AG04450 (cell line): Measurements from ENCODE around the gene DCTN5. TPM values are rescaled to one million over a fixed set of nuclear protein-coding genes. Genes with fewer than 3 reads are reported as not detected.

ENCODE experiments used
- CTCF ChIA-PET: fragments of 300-600, 350-600 bp; formaldehyde crosslinking; extraction: SDS; loops from one replicate; lab custom pipeline; 2022; ENCODE audit warnings: antibody characterized with exemption, inconsistent platforms; lab: Charles Lee
- POLR2A ChIA-PET: fragments of 350-600 bp; formaldehyde crosslinking; extraction: SDS; loops from one replicate; lab custom pipeline; 2021; ENCODE audit warnings: antibody characterized with exemption, inconsistent platforms; lab: Yijun Ruan, JAX
- DNase-seq: peaks from one replicate; pipeline ENCODE4 v3.0.0-alpha.2; 2011; ENCODE audit warnings: low read depth, low spot score
- H3K27ac ChIP-seq: one replicate; pipeline ENCODE4 v1.5.1; 2012; ENCODE audit warnings: low read depth, low read length, control low read depth
- H3K27me3 ChIP-seq: one replicate; pipeline ENCODE4 v1.6.0; 2012; ENCODE audit warnings: low read length; ENCODE audit not compliant: control insufficient read depth, insufficient read depth
- H3K4me3 ChIP-seq: 2 replicates; pipeline ENCODE4 v1.5.1; 2011; ENCODE audit warnings: mild to moderate bottlenecking, low read depth, low read length, control low read depth
- H3K9me3 ChIP-seq: 2 replicates; pipeline ENCODE4 v1.5.1; 2012; ENCODE audit warnings: low read length; ENCODE audit not compliant: control insufficient read depth, insufficient read depth
- polyA plus RNA-seq: library from polyadenylated mRNA; depleted of rRNA; stranded (reverse); fragments of >200 nt; gene quantifications from 2 replicates; pipeline ENCODE4 v1.2.3, GENCODE V29; 2011
- TF ChIP-seq, protein P1 (sequence below): IDR thresholded peaks from 2 replicates; pipeline ENCODE4 v1.5.1; 2011; ENCODE audit warnings: low read depth, low read length, control low read depth, inconsistent platforms

DCTN5 gene
- polyA plus RNA-seq, 1 experiment, result 92.1 TPM

DNA sequence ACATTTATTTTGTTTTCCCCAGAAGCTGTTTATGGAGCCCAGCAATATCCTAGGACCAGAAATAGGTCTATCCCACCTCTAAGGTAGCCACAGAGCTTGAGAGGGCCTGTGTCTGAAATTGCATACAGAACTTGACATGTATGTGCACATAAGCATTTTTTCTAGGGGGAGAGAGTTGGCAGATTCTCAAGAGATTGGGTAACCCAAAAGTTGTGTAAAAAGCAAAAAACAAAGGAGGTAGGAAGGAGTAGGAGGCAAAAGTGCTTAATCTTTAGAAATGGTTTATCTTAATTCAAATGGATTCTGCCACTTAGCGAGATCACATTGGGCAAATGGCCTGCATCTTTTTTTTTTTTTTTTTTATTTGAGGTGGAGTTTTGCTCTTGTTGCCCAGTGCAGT is 40.9 kb downstream of the DCTN5 start:
- no peak for DNase-seq
- POLR2A ChIA-PET, result no interaction called here

DNA sequence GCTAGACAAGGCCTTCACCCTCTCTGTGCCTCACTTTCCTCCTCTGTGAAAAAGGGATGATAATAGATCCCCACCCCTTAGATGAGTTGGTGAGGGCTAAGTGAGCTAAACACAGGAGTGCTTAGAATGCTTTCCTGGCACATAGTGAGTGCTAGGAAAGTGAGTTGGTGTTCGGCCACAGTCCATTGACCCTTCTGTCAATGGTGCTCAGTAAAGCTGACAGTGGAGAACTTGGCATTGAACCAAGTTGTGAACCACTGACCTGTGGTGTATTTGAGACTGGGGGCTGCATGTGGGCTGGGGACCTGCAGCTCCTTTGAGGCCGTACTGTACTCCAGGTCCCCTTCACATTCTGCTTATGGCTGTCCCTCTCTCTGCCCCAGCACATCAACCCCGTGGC is 42.2 kb downstream of the DCTN5 start:
- H3K9me3 ChIP-seq, result no peaks in the 10 kb centered on the region; the same call in 1 of the 2 replicates
- ChIA-PET POLR2A (no interaction called here), CTCF (interaction anchor here (0.5 to 1.1 kb wide), 2 partner anchors 44 to 223 kb away, joined by 5 to 6 read pairs; no protein-coding TSS in a partner anchor)
- H3K4me3 ChIP-seq, result no peak overlapping the region
- no peak for DNase-seq
- TF ChIP-seq, protein P1, sequence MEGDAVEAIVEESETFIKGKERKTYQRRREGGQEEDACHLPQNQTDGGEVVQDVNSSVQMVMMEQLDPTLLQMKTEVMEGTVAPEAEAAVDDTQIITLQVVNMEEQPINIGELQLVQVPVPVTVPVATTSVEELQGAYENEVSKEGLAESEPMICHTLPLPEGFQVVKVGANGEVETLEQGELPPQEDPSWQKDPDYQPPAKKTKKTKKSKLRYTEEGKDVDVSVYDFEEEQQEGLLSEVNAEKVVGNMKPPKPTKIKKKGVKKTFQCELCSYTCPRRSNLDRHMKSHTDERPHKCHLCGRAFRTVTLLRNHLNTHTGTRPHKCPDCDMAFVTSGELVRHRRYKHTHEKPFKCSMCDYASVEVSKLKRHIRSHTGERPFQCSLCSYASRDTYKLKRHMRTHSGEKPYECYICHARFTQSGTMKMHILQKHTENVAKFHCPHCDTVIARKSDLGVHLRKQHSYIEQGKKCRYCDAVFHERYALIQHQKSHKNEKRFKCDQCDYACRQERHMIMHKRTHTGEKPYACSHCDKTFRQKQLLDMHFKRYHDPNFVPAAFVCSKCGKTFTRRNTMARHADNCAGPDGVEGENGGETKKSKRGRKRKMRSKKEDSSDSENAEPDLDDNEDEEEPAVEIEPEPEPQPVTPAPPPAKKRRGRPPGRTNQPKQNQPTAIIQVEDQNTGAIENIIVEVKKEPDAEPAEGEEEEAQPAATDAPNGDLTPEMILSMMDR, result no peak
- no peak overlapping the region for H3K27ac ChIP-seq
- no peaks in the 10 kb centered on the region for H3K27me3 ChIP-seq

More for the DNA sequence above, 40.9 kb downstream of the DCTN5 start:
- TF ChIP-seq, protein P1, result no peak
- H3K27ac ChIP-seq, result no peak overlapping the region
- no peak overlapping the region for H3K4me3 ChIP-seq
- CTCF ChIA-PET, result interaction anchor here (0.7 to 1.0 kb wide), 2 partner anchors 42 to 121 kb away, joined by 3 to 4 read pairs; no protein-coding TSS in a partner anchor
- no peaks in the 10 kb centered on the region; the same call in 1 of the 2 replicates for H3K9me3 ChIP-seq
- no peaks in the 10 kb centered on the region for H3K27me3 ChIP-seq

DNA sequence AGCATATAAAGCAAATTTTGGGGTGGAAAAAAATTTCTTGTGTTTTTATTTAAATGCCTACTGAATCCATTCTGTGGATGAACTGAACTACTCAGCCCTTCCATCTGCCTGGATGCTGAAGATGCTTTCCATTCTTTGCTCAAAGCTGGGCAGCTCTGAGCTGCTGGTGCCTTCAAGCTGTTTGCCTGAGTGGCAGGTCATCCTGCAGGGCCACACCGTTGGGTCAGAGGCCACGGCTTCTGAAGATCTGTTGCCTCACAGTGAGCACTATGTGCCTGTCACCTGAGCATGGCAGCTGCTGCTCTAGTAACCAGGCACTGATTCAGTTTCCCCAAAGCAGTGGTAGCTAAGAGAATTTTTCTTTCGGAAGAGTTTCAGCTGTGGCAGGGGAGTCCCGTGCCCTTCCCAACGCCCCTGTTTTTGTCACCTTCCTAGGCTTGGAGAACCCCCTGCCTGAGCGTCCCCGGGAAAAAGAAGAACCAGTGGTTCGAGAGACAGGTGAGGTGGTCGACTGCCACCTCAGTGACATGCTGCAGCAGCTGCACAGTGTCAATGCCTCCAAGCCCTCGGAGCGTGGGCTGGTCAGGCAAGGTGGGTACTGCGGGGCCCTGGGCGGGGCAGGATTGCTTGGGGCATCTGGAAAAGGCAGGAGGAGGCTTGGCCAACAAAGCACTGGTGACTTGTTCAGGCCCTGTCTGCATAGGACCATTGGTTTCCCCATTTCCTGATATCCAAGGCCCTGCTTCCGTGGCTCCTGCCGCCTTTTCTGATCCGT is 46.0 kb downstream of the DCTN5 start:
- H3K9me3 ChIP-seq, result no peaks in the 10 kb centered on the region
- TF ChIP-seq, protein P1, result no peak
- H3K4me3 ChIP-seq, result no peak overlapping the region
- no peak for DNase-seq
- POLR2A ChIA-PET, result no interaction called here
- no peaks in the 10 kb centered on the region for H3K27me3 ChIP-seq
- H3K27ac ChIP-seq, result no peak overlapping the region
- CTCF ChIA-PET, result no interaction called here

DNA sequence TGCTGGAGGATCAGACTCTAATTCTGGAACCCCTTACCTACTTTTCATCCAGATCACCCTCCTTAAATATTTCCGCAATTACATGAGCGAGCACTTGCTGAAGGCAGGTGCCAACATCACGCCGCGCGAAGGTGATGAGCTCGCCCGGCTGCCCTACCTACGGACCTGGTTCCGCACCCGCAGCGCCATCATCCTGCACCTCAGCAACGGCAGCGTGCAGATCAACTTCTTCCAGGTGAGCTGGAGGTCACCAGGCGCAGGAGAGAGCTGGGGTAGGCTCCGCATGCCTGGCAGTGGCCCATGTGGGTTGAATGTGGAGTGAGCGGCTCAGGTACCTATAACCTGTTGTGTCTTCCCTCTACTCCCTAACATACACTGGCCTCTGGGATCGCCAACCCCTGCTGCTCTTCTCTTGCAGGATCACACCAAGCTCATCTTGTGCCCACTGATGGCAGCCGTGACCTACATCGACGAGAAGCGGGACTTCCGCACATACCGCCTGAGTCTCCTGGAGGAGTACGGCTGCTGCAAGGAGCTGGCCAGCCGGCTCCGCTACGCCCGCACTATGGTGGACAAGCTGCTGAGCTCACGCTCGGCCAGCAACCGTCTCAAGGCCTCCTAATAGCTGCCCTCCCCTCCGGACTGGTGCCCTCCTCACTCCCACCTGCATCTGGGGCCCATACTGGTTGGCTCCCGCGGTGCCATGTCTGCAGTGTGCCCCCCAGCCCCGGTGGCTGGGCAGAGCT is 48.3 kb downstream of the DCTN5 start:
- CTCF ChIA-PET, result interaction anchor here (0.5 to 2.6 kb wide), 2 partner anchors 38 to 829 kb away, joined by 3 to 7 read pairs; no protein-coding TSS in a partner anchor
- TF ChIP-seq, protein P1, result no peak
- no peaks in the 10 kb centered on the region for H3K27me3 ChIP-seq
- H3K9me3 ChIP-seq, result no peaks in the 10 kb centered on the region
- no peak overlapping the region for H3K27ac ChIP-seq
- POLR2A ChIA-PET, result interaction anchor here (2.3 kb wide), 1 partner anchor 10 kb away, joined by 9 read pairs; the partner anchor contains the start of gene PLK1
- H3K4me3 ChIP-seq, result no peak overlapping the region
- DNase-seq, result no peak
